Peyer's patch (tissue), 4 donors: ENCODE measurements around the gene KLRD1. TPM values are rescaled to one million over a fixed set of nuclear protein-coding genes. Genes with fewer than 3 reads are reported as not detected.

ENCODE experiments used
- total RNA-seq, 4 donors: library from RNA; depleted of rRNA; stranded (reverse); fragments of >200 nt; gene quantifications; one replicate each; pipeline ENCODE4 v1.1.0, GENCODE V29; 2016

The KLRD1 gene
- total RNA-seq, 4 donors from 2014 or later, result under 0.01 to 8.4 (median 5.4) TPM

Other genes starting within 250 kb of the KLRD1 start
- 1 to 10 TPM in 1 of 4 donors, not detected in 3; 2.1 TPM for gene CLEC1A, start 208.9 kb upstream of the KLRD1 start, total RNA-seq
- gene CLEC7A, start 177.7 kb upstream of the KLRD1 start, total RNA-seq, result 1 to 10 TPM; 1.7 to 6.6 (median 3.2) TPM
- gene OLR1, start 135.7 kb upstream of the KLRD1 start, total RNA-seq, result not detected
- not detected for gene TMEM52B, start 128.8 kb upstream of the KLRD1 start, total RNA-seq
- gene GABARAPL1, start 95.0 kb upstream of the KLRD1 start, total RNA-seq, result 100 to 1,000 TPM in 1 of 4 donors, 10 to 100 TPM in 3; 47.4 to 138 (median 70.2) TPM
- gene KLRK1, start 82.2 kb downstream of the KLRD1 start, total RNA-seq, result 10 to 100 TPM in 1 of 4 donors, 1 to 10 TPM in 3; 3.3 to 17.9 (median 6.6) TPM
- 1 to 10 TPM in 3 of 4 donors, not detected in 1; 2.1 to 5.8 (median 5.6) TPM for gene KLRC4, start 101.9 kb downstream of the KLRD1 start, total RNA-seq
- 1 to 10 TPM in 2 of 4 donors, not detected in 2; 1.6 to 2.8 TPM for gene KLRC3, start 112.7 kb downstream of the KLRD1 start, total RNA-seq
- 1 to 10 TPM in 3 of 4 donors, not detected in 1; 1.8 to 8.3 (median 4.7) TPM for gene KLRC2, start 128.1 kb downstream of the KLRD1 start, total RNA-seq
- 1 to 10 TPM in 3 of 4 donors, not detected in 1; 1.3 to 3.3 (median 1.9) TPM for gene KLRC1, start 145.5 kb downstream of the KLRD1 start, total RNA-seq
- gene EIF2S3B, start 198.0 kb downstream of the KLRD1 start, total RNA-seq, result 1 to 10 TPM in 2 of 4 donors, not detected in 2; 1.5 to 1.7 TPM